ENCODE measurements around the gene DMAC2L. TPM values are rescaled to one million over a fixed set of nuclear protein-coding genes. Genes with fewer than 3 reads are reported as not detected.

Gene DMAC2L
- total RNA-seq, 1 donor from 2014 or later = 22.7 TPM

DNA sequence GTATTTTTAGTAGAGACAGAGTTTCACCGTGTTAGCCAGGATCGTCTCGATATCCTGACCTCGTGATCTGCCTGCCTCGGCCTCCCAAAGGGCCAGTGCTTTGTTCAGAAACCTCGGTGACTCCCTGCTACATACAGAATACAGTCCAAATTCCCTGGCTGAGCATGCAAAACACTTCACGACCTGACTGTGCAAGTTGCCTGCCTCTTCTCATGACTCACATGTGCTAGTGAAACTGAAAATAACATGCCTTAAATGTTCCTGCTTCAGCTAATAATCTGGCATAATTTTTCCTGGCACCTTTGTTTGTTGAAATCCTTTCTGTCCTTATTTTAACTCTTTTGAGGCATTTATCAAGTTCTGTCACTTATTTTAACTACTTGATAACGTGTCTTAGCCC, 8.2 kb downstream of the DMAC2L start:
- TF ChIP-seq CTCF (IDR thresholded peaks at IDR 0.05; ENCODE audit: partially characterized antibody, unreplicated experiment) = no peak
- Mint-ChIP-seq H3K4me1 (ENCODE audit: low read depth, unreplicated experiment) (peaks cover 10% of the 10 kb centered on the region), H3K36me3 (ENCODE audit: unreplicated experiment) (peaks cover 6% of the 10 kb centered on the region), H3K9me3 (ENCODE audit: unreplicated experiment) (peaks cover 4% of the 10 kb centered on the region), H3K4me3 (ENCODE audit: unreplicated experiment) (no peak overlapping the region), H3K27me3 (ENCODE audit: unreplicated experiment) (no peaks in the 10 kb centered on the region), H3K27ac (ENCODE audit: unreplicated experiment) (no peak overlapping the region)
- no peak for DNase-seq

GRCh38 chr14:50321009-50321660, 9.0 kb downstream of the DMAC2L start:
- H3K27ac Mint-ChIP-seq (ENCODE audit: unreplicated experiment) = no peak overlapping the region
- no peak overlapping the region for H3K4me3 Mint-ChIP-seq (ENCODE audit: unreplicated experiment)
- peaks cover 1% of the 10 kb centered on the region for H3K36me3 Mint-ChIP-seq (ENCODE audit: unreplicated experiment)
- TF ChIP-seq CTCF (IDR thresholded peaks at IDR 0.05; ENCODE audit: partially characterized antibody, unreplicated experiment) = peak; percentile 65
- peaks cover 10% of the 10 kb centered on the region for H3K4me1 Mint-ChIP-seq (ENCODE audit: low read depth, unreplicated experiment)
- peaks cover 4% of the 10 kb centered on the region for H3K9me3 Mint-ChIP-seq (ENCODE audit: unreplicated experiment)
- no peaks in the 10 kb centered on the region for H3K27me3 Mint-ChIP-seq (ENCODE audit: unreplicated experiment)
- DNase-seq = peak; percentile 50

GRCh38 chr14:50331596-50331995, 19.5 kb downstream of the DMAC2L start:
- H3K36me3 Mint-ChIP-seq (ENCODE audit: unreplicated experiment) = peaks cover 4% of the 10 kb centered on the region
- DNase-seq = no peak
- H3K4me3 Mint-ChIP-seq (ENCODE audit: unreplicated experiment) = no peak overlapping the region
- H3K27me3 Mint-ChIP-seq (ENCODE audit: unreplicated experiment) = peaks cover 13% of the 10 kb centered on the region
- H3K9me3 Mint-ChIP-seq (ENCODE audit: unreplicated experiment) = peaks cover 17% of the 10 kb centered on the region
- H3K4me1 Mint-ChIP-seq (ENCODE audit: low read depth, unreplicated experiment) = peaks cover 39% of the 10 kb centered on the region
- H3K27ac Mint-ChIP-seq (ENCODE audit: unreplicated experiment) = no peak overlapping the region
- no peak for TF ChIP-seq CTCF (IDR thresholded peaks at IDR 0.05; ENCODE audit: partially characterized antibody, unreplicated experiment)

- DNase-seq = no peak
- peaks cover 39% of the 10 kb centered on the region for H3K4me1 Mint-ChIP-seq (ENCODE audit: low read depth, unreplicated experiment)
- H3K27ac Mint-ChIP-seq (ENCODE audit: unreplicated experiment) = peak overlapping the region; percentile 11
- peaks cover 4% of the 10 kb centered on the region for H3K36me3 Mint-ChIP-seq (ENCODE audit: unreplicated experiment)
- TF ChIP-seq CTCF (IDR thresholded peaks at IDR 0.05; ENCODE audit: partially characterized antibody, unreplicated experiment) = no peak
- peaks cover 14% of the 10 kb centered on the region for H3K27me3 Mint-ChIP-seq (ENCODE audit: unreplicated experiment)
- no peak overlapping the region for H3K4me3 Mint-ChIP-seq (ENCODE audit: unreplicated experiment)
- peaks cover 17% of the 10 kb centered on the region for H3K9me3 Mint-ChIP-seq (ENCODE audit: unreplicated experiment)
Observed at GRCh38 chr14:50333014-50333509, 20.9 kb downstream of the DMAC2L start.

- no peak for TF ChIP-seq CTCF (IDR thresholded peaks at IDR 0.05; ENCODE audit: partially characterized antibody, unreplicated experiment)
- H3K27ac Mint-ChIP-seq (ENCODE audit: unreplicated experiment) = peak overlapping the region; percentile 99
- H3K4me1 Mint-ChIP-seq (ENCODE audit: low read depth, unreplicated experiment) = peaks cover 44% of the 10 kb centered on the region
Observed at GRCh38 chr14:50334211-50334610, 22.1 kb downstream of the DMAC2L start.

More at GRCh38 chr14:50334211-50334610, 22.1 kb downstream of the DMAC2L start:
- Mint-ChIP-seq H3K27me3 (ENCODE audit: unreplicated experiment) (peaks cover 14% of the 10 kb centered on the region), H3K4me3 (ENCODE audit: unreplicated experiment) (no peak overlapping the region), H3K36me3 (ENCODE audit: unreplicated experiment) (peaks cover 4% of the 10 kb centered on the region), H3K9me3 (ENCODE audit: unreplicated experiment) (peaks cover 17% of the 10 kb centered on the region)
- no peak for DNase-seq

Data from glutamatergic neuron (in vitro differentiated cells).